Smooth muscle cell (in vitro differentiated cells): Measurements from ENCODE around the gene FOXO4. TPM values are rescaled to one million over a fixed set of nuclear protein-coding genes. Genes with fewer than 3 reads are reported as not detected.

Experiments
- DNase-seq: peaks from one replicate; lab custom pipeline; 2025; ENCODE audit not compliant: unreplicated experiment; lab: John Stamatoyannopoulos, UW
- H2AFZ ChIP-seq: fragments of 200-600 bp; sonication (generic); 2 replicates; pipeline ENCODE4 v1.6.0; 2016; ENCODE audit warnings: antibody characterized with exemption, low read depth, mild to moderate bottlenecking
- H3F3A ChIP-seq: fragments of 200-600 bp; sonication (generic); 2 replicates; pipeline ENCODE4 v1.6.0; 2017; ENCODE audit warnings: antibody characterized with exemption, low read depth
- H3K27ac ChIP-seq: fragments of 200-600 bp; sonication (generic); 2 replicates; pipeline ENCODE4 v1.5.1; 2016; ENCODE audit warnings: low read depth, mild to moderate bottlenecking
- H3K27me3 ChIP-seq: fragments of 200-600 bp; sonication (generic); 2 replicates; pipeline ENCODE4 v1.6.1; 2016; ENCODE audit warnings: low read depth, mild to moderate bottlenecking
- H3K36me3 ChIP-seq: fragments of 200-600 bp; sonication (generic); 2 replicates; pipeline ENCODE4 v1.5.1; 2016; ENCODE audit warnings: low read depth
- H3K4me1 ChIP-seq: fragments of 200-600 bp; sonication (generic); 2 replicates; pipeline ENCODE4 v1.5.1; 2016; ENCODE audit warnings: low read depth
- H3K4me2 ChIP-seq: fragments of 200-600 bp; sonication (generic); 2 replicates; pipeline ENCODE4 v1.6.0; 2016; ENCODE audit warnings: mild to moderate bottlenecking
- H3K4me3 ChIP-seq: fragments of 200-600 bp; sonication (generic); 2 replicates; pipeline ENCODE4 v1.5.1; 2016; ENCODE audit warnings: mild to moderate bottlenecking
- H3K79me2 ChIP-seq: fragments of 200-600 bp; sonication (generic); 2 replicates; pipeline ENCODE4 v1.6.0; 2016; ENCODE audit warnings: low read depth, mild to moderate bottlenecking
- H3K9ac ChIP-seq: fragments of 200-600 bp; sonication (generic); 2 replicates; pipeline ENCODE4 v1.6.0; 2016; ENCODE audit warnings: low read depth
- H3K9me3 ChIP-seq: fragments of 200-600 bp; sonication (generic); replicated peaks from 2 replicates; pipeline ENCODE4 v1.5.1; 2016; ENCODE audit warnings: low read depth
- H4K20me1 ChIP-seq: fragments of 200-600 bp; sonication (generic); 2 replicates; pipeline ENCODE4 v1.6.0; 2016; ENCODE audit warnings: low read depth
- WGBS: methylation state at CpG from one replicate; pipeline ENCODE4 v1.1.7; 2016; ENCODE audit warnings: low lambda C conversion rate; 5-methylcytosine and 5-hydroxymethylcytosine counted together
- polyA plus RNA-seq: library from polyadenylated mRNA; unstranded; fragments of >200 nt; fragmentation: Nextera tagmentation; extraction: Ambion mirVana; gene quantifications from 2 replicates; pipeline ENCODE4 v1.2.1, GENCODE V29; 2016
- total RNA-seq: library from RNA; depleted of rRNA; stranded (reverse); fragments of >200 nt; gene quantifications from 2 replicates; pipeline ENCODE4 v1.2.3, GENCODE V29; 2014
- TF ChIP-seq, protein P1 (sequence below): fragments of 200-600 bp; sonication (generic); IDR thresholded peaks from 2 replicates; pipeline ENCODE4 v1.5.1; 2017; ENCODE audit warnings: borderline replicate concordance, mild to moderate bottlenecking, antibody characterized with exemption; ENCODE audit not compliant: insufficient read depth, poor library complexity, severe bottlenecking

The FOXO4 gene
- total and polyA plus RNA-seq, 2 experiments from 2014 or later: 2.1 to 4.1 TPM

DNA sequence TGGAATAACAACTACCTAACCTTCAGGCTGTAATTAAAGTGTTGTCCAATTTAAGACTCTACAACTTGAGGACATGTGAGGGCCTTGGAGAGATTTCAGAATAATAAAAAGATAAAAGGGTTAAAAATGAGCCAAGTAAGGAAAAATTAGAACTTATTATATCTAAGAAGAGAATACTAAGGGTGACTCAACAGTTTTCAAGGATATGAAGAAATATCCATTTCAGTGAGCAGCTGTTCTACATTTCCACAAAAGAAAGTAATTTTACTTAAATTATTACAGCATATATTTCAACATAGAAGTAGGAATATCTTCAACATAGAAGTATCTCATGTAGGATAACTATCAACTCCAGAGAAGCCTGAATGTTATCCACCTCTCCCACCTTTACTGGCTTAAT, 38.8 kb upstream of the FOXO4 start:
- Histone ChIP-seq H2AFZ (no peak overlapping the region), H3K4me2 (no peak overlapping the region), H3K36me3 (no peaks in the 10 kb centered on the region), H3K9me3 (no peaks in the 10 kb centered on the region), H4K20me1 (no peaks in the 10 kb centered on the region), H3K27me3 (no peaks in the 10 kb centered on the region), H3K27ac (no peak overlapping the region), H3K4me3 (no peak overlapping the region), H3F3A (no peaks in the 10 kb centered on the region), H3K79me2 (no peaks in the 10 kb centered on the region), H3K9ac (no peak overlapping the region), H3K4me1 (no peaks in the 10 kb centered on the region)
- no peak for DNase-seq
- TF ChIP-seq, protein P1, sequence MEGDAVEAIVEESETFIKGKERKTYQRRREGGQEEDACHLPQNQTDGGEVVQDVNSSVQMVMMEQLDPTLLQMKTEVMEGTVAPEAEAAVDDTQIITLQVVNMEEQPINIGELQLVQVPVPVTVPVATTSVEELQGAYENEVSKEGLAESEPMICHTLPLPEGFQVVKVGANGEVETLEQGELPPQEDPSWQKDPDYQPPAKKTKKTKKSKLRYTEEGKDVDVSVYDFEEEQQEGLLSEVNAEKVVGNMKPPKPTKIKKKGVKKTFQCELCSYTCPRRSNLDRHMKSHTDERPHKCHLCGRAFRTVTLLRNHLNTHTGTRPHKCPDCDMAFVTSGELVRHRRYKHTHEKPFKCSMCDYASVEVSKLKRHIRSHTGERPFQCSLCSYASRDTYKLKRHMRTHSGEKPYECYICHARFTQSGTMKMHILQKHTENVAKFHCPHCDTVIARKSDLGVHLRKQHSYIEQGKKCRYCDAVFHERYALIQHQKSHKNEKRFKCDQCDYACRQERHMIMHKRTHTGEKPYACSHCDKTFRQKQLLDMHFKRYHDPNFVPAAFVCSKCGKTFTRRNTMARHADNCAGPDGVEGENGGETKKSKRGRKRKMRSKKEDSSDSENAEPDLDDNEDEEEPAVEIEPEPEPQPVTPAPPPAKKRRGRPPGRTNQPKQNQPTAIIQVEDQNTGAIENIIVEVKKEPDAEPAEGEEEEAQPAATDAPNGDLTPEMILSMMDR: no peak

DNA sequence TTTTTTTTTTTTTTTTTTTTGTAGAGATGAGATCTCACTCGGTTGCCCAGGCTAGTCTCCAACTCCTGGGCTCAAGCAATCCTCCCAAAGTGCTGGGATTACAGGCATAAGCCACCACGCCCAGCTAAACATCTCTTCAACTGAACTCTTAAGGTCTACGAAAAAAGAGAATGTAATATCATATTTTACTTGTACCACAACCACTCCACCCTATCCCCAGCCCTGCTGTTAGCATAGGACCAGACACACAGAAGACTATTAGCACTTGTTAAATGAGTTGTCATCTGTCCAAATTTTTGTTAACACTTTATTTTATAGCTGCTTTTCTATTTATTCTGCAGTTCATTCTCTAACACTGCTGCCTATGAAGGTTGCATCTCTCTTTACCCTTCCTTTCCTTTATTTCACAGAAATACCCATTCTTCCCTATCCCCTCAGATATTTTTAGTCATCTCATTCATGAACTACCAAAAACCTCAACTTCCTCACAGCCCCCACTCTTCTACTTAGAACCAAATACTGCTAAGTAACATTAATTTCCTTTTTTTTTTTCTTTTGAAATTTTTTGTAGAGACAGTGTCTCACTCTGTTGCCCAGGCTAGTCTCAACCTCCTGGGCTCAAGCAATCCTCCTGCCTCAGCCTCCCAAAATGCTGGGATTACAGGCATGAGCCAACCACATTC, 37.7 kb upstream of the FOXO4 start:
- no peaks in the 10 kb centered on the region for H4K20me1 ChIP-seq
- H3K9ac ChIP-seq: no peak overlapping the region
- TF ChIP-seq, protein P1: no peak
- no peaks in the 10 kb centered on the region for H3K4me1 ChIP-seq
- H3K27me3 ChIP-seq: no peaks in the 10 kb centered on the region
- H3K27ac ChIP-seq: no peak overlapping the region
- no peaks in the 10 kb centered on the region for H3K79me2 ChIP-seq
- no peak overlapping the region for H3K4me3 ChIP-seq
- DNase-seq: no peak
- no peak overlapping the region for H2AFZ ChIP-seq
- H3K4me2 ChIP-seq: no peak overlapping the region
- H3F3A ChIP-seq: no peaks in the 10 kb centered on the region
- 57% methylated on average over 3 of the region's 3 CpGs for WGBS
- H3K36me3 ChIP-seq: no peaks in the 10 kb centered on the region
- no peaks in the 10 kb centered on the region for H3K9me3 ChIP-seq

DNA sequence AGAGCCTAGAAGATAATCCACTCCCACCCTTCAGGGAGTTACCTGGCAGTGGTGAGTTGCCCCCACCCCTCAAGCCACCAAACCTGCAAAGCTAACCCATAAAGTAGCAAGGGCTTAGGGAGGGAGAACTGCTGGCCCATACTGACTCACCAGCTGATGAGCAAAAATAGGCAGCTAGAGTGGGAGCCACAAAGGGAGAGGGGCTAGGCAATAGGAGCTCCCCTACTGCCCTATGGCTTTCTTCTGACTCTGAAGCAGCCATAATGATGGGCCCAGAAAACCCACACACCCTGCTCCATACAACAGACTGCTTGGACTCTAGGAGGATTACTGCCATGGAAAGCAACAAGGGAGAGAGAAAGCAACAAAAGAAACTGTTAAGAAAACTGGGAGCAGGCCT, 35.5 kb upstream of the FOXO4 start:
- Histone ChIP-seq H3K4me3 (no peak overlapping the region), H3K4me2 (no peak overlapping the region), H3K79me2 (peaks cover 11% of the 10 kb centered on the region), H3K9ac (no peak overlapping the region), H3F3A (no peaks in the 10 kb centered on the region), H3K4me1 (no peaks in the 10 kb centered on the region), H2AFZ (no peak overlapping the region), H3K9me3 (no peaks in the 10 kb centered on the region), H3K27ac (no peak overlapping the region), H3K27me3 (no peaks in the 10 kb centered on the region), H3K36me3 (no peaks in the 10 kb centered on the region), H4K20me1 (no peaks in the 10 kb centered on the region)
- DNase-seq: no peak
- TF ChIP-seq, protein P1: no peak

DNA sequence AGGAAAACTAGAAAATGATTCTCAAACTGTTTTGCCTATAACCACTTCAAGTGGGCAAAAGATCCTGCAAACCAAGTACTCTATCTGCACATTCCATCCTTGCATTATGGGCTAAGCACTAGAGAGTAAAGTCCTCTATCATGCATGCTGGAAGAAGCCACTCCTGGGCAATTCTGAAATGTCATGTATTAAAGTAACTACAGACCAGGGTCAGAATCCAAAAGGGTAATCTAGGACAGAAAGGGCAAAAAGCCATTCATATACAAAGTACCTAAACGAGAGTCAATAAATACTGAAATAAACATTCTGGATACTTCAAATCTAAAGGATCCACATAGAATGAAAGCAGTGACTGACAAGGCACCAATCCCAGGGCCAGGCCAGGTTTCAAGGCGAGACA, 28.6 kb upstream of the FOXO4 start:
- 28% methylated on average over 2 of the region's 2 CpGs for WGBS
- DNase-seq: no peak
- H3K36me3 ChIP-seq: no peaks in the 10 kb centered on the region
- H3K9me3 ChIP-seq: no peaks in the 10 kb centered on the region
- H3K27me3 ChIP-seq: no peaks in the 10 kb centered on the region
- peaks cover 11% of the 10 kb centered on the region for H3K4me1 ChIP-seq
- H3K27ac ChIP-seq: peak overlapping the region; percentile 91
- TF ChIP-seq, protein P1: no peak
- H2AFZ ChIP-seq: no peak overlapping the region
- peak overlapping the region; percentile 66 for H3K4me3 ChIP-seq
- H3K4me2 ChIP-seq: peak overlapping the region; percentile 83
- no peaks in the 10 kb centered on the region for H4K20me1 ChIP-seq
- H3K9ac ChIP-seq: peak overlapping the region; percentile 29
- H3K79me2 ChIP-seq: peaks cover 31% of the 10 kb centered on the region
- H3F3A ChIP-seq: no peaks in the 10 kb centered on the region
